GM19438 (cell line): ENCODE data around the gene TUBA4B.

Experiments
- ATAC-seq: cut with Tn5 transposase; IDR thresholded peaks from one replicate; pipeline ENCODE4 v1.9.1; 2021; ENCODE audit warnings: low read depth; ENCODE audit not compliant: unreplicated experiment

TUBA4B gene

GRCh38 chr2:219252900-219253752, at the start of gene TUBA4B:
Gene TUBA4B, plus strand, starts transcription at chr2:219253243. Its CDS starts 165 bp downstream, at chr2:219253408.
- peak; percentile 14 for ATAC-seq

- ATAC-seq = no peak
Observed at GRCh38 chr2:219204425-219205164, 48.4 kb upstream of the TUBA4B start.

- ATAC-seq = no peak
Observed at GRCh38 chr2:219205165-219205538, 47.9 kb upstream of the TUBA4B start.

- no peak for ATAC-seq
Observed at GRCh38 chr2:219205981-219206327, 47.1 kb upstream of the TUBA4B start.

- peak; percentile 94 for ATAC-seq
Observed at GRCh38 chr2:219206328-219207133, 46.5 kb upstream of the TUBA4B start, which contains the start of gene ZFAND2B. Gene ZFAND2B, plus strand, starts transcription at chr2:219206782. Its CDS starts 206 bp downstream, at chr2:219206988.

- no peak for ATAC-seq
Observed at GRCh38 chr2:219207134-219207883, 45.7 kb upstream of the TUBA4B start.

- no peak for ATAC-seq
Observed at GRCh38 chr2:219207884-219208740, 44.9 kb upstream of the TUBA4B start.

GRCh38 chr2:219209236-219210195, 43.5 kb upstream of the TUBA4B start:
- ATAC-seq = no peak

GRCh38 chr2:219210196-219210885, 42.7 kb upstream of the TUBA4B start:
- no peak for ATAC-seq

- no peak for ATAC-seq
Observed at GRCh38 chr2:219210886-219211362, 42.1 kb upstream of the TUBA4B start.

GRCh38 chr2:219213026-219213415, 40.0 kb upstream of the TUBA4B start:
- no peak for ATAC-seq

GRCh38 chr2:219213486-219214071, 39.5 kb upstream of the TUBA4B start:
- ATAC-seq = no peak

GRCh38 chr2:219214141-219214540, 38.9 kb upstream of the TUBA4B start:
- ATAC-seq = no peak

- no peak for ATAC-seq
Observed at GRCh38 chr2:219214786-219215185, 38.3 kb upstream of the TUBA4B start.

GRCh38 chr2:219215871-219216534, 37.0 kb upstream of the TUBA4B start:
- ATAC-seq = no peak

GRCh38 chr2:219216535-219216915, 36.5 kb upstream of the TUBA4B start:
- ATAC-seq = no peak
